ENCODE results near the gene DKK3. TPM values are rescaled to one million over a fixed set of nuclear protein-coding genes. Genes with fewer than 3 reads are reported as not detected.

DKK3 gene
- polyA plus RNA-seq, 1 experiment, result 1,276 TPM

- DNase-seq (ENCODE audit: low read depth), result no peak
- CTCF ChIA-PET, result no interaction called here
- no peaks in the 10 kb centered on the region for H3K27me3 ChIP-seq (ENCODE audit: control insufficient read depth, insufficient read depth, low read length)
- no peak for TF ChIP-seq CTCF (IDR thresholded peaks at IDR 0.05; ENCODE audit: insufficient read depth, low read depth, low read length)
- POLR2A ChIA-PET, result no interaction called here
- H3K36me3 ChIP-seq (ENCODE audit: control insufficient read depth, insufficient read depth, low read length), result peaks cover 21% of the 10 kb centered on the region
- H3K4me3 ChIP-seq (ENCODE audit: low read depth, low read length), result no peak overlapping the region
Measured at GRCh38 chr11:11969380-11970215, 38.8 kb downstream of the DKK3 start.

- ChIA-PET POLR2A (no interaction called here), CTCF (no interaction called here)
Measured at GRCh38 chr11:11968511-11969280, 39.7 kb downstream of the DKK3 start.

GRCh38 chr11:11967669-11968510 lies 40.5 kb downstream of the DKK3 start:
- TF ChIP-seq CTCF (IDR thresholded peaks at IDR 0.05; ENCODE audit: insufficient read depth, low read depth, low read length), result no peak
- no peak overlapping the region for H3K4me3 ChIP-seq (ENCODE audit: low read depth, low read length)
- CTCF ChIA-PET, result interaction anchor here (1.0 to 2.8 kb wide), 7 partner anchors 8 to 50 kb away, joined by 4 to 16 read pairs (median 5); no protein-coding TSS in a partner anchor
- peaks cover 29% of the 10 kb centered on the region for H3K36me3 ChIP-seq (ENCODE audit: control insufficient read depth, insufficient read depth, low read length)
- H3K27me3 ChIP-seq (ENCODE audit: control insufficient read depth, insufficient read depth, low read length), result no peaks in the 10 kb centered on the region
- DNase-seq (ENCODE audit: low read depth), result no peak
- POLR2A ChIA-PET, result no interaction called here

More at GRCh38 chr11:11968511-11969280, 39.7 kb downstream of the DKK3 start:
- no peak for TF ChIP-seq CTCF (IDR thresholded peaks at IDR 0.05; ENCODE audit: insufficient read depth, low read depth, low read length)
- DNase-seq (ENCODE audit: low read depth), result peak; percentile 67
- Histone ChIP-seq H3K36me3 (ENCODE audit: control insufficient read depth, insufficient read depth, low read length) (peaks cover 26% of the 10 kb centered on the region), H3K27me3 (ENCODE audit: control insufficient read depth, insufficient read depth, low read length) (no peaks in the 10 kb centered on the region), H3K4me3 (ENCODE audit: low read depth, low read length) (no peak overlapping the region)

- DNase-seq (ENCODE audit: low read depth), result no peak
- TF ChIP-seq CTCF (IDR thresholded peaks at IDR 0.05; ENCODE audit: insufficient read depth, low read depth, low read length), result peak; percentile 69
- POLR2A ChIA-PET, result no interaction called here
- Histone ChIP-seq H3K27me3 (ENCODE audit: control insufficient read depth, insufficient read depth, low read length) (no peaks in the 10 kb centered on the region), H3K36me3 (ENCODE audit: control insufficient read depth, insufficient read depth, low read length) (peaks cover 29% of the 10 kb centered on the region), H3K4me3 (ENCODE audit: low read depth, low read length) (no peak overlapping the region)
- CTCF ChIA-PET, result interaction anchor here (0.6 to 2.8 kb wide), 9 partner anchors 9 to 51 kb away, joined by 3 to 16 read pairs (median 4); no protein-coding TSS in a partner anchor
Measured at GRCh38 chr11:11966826-11967668, 41.4 kb downstream of the DKK3 start.

Measured in BJ (cell line).